Neutrophil (primary cell): ENCODE results near the gene IFITM1.
A peak's percentile ranks its signal among the peaks of the same experiment; 100 is the strongest.

Experiments used
- H3K27ac ChIP-seq: fragments of 200-600 bp; sonication (generic); 2 replicates; pipeline ENCODE4 v1.5.1; 2016; ENCODE audit warnings: mild to moderate bottlenecking, moderate library complexity
- H3K27me3 ChIP-seq: fragments of 200-600 bp; sonication (generic); 2 replicates; pipeline ENCODE4 v1.6.0; 2016; ENCODE audit warnings: mild to moderate bottlenecking
- H3K36me3 ChIP-seq: fragments of 200-600 bp; sonication (generic); 2 replicates; pipeline ENCODE4 v1.5.1; 2017
- H3K4me1 ChIP-seq, 2 experiments: fragments of 200-600 bp in 1 of 2; sonication (generic) in 1 of 2; 1 replicate in 1 of 2; 2 replicates in 1 of 2; pipeline versions ENCODE4 v1.5.1 to v1.6.1; 2013 to 2016; ENCODE audit warnings: low read depth in 1 of 2, low read length in 1 of 2, mild to moderate bottlenecking in 1 of 2, moderate library complexity in 1 of 2; ENCODE audit not compliant: control insufficient read depth in 1 of 2, insufficient read depth in 1 of 2
- H3K4me3 ChIP-seq, 2 experiments: fragments of 200-600 bp in 1 of 2; sonication (generic) in 1 of 2; 1 replicate in 1 of 2; 2 replicates in 1 of 2; pipeline ENCODE4 v1.5.1; 2013 to 2016; ENCODE audit warnings: low read depth in 1 of 2, low read length in 1 of 2, mild to moderate bottlenecking in 1 of 2, moderate library complexity in 1 of 2
- H3K9me3 ChIP-seq: fragments of 200-600 bp; sonication (generic); 2 replicates; pipeline ENCODE4 v1.5.1; 2016
- CTCF ChIP-seq: fragments of 200-600 bp; sonication (generic); IDR thresholded peaks from 2 replicates; pipeline ENCODE4 v1.5.1; 2016; ENCODE audit warnings: antibody characterized with exemption

Gene IFITM1

GRCh38 chr11:281486-282161 lies 32.2 kb upstream of the IFITM1 start:
- Histone ChIP-seq H3K27me3 (peaks cover 97% of the 10 kb centered on the region), H3K4me3 (peak overlapping the region; percentile 84)

GRCh38 chr11:282171-282570 lies 31.7 kb upstream of the IFITM1 start:
- no peak for TF ChIP-seq CTCF
- H3K36me3 ChIP-seq: peaks cover 53% of the 10 kb centered on the region
- peaks cover 97% of the 10 kb centered on the region for H3K27me3 ChIP-seq
- H3K9me3 ChIP-seq: no peaks in the 10 kb centered on the region
- peaks cover 54% of the 10 kb centered on the region in 2 experiments for H3K4me1 ChIP-seq
- H3K4me3 ChIP-seq: peak overlapping the region; percentile 84
- H3K27ac ChIP-seq: peak overlapping the region; percentile 86

More at GRCh38 chr11:281486-282161, 32.2 kb upstream of the IFITM1 start:
- no peak for TF ChIP-seq CTCF
- Histone ChIP-seq H3K9me3 (no peaks in the 10 kb centered on the region), H3K4me1 (peaks cover 54 to 56% of the 10 kb centered on the region in 2 experiments), H3K27ac (peak overlapping the region; percentile 86), H3K36me3 (peaks cover 53% of the 10 kb centered on the region)

GRCh38 chr11:282630-283360 lies 31.0 kb upstream of the IFITM1 start:
- H3K27me3 ChIP-seq: peaks cover 98% of the 10 kb centered on the region
- peak overlapping the region; percentile 84 for H3K4me3 ChIP-seq
- H3K4me1 ChIP-seq: peaks cover 53 to 54% of the 10 kb centered on the region in 2 experiments
- peaks cover 53% of the 10 kb centered on the region for H3K36me3 ChIP-seq
- no peaks in the 10 kb centered on the region for H3K9me3 ChIP-seq
- TF ChIP-seq CTCF: no peak
- no peak overlapping the region for H3K27ac ChIP-seq

GRCh38 chr11:283405-284104 lies 30.3 kb upstream of the IFITM1 start:
- Histone ChIP-seq H3K4me1 (peaks cover 49 to 52% of the 10 kb centered on the region in 2 experiments), H3K9me3 (no peaks in the 10 kb centered on the region), H3K4me3 (peak overlapping the region; percentile 7 to 17)

More at GRCh38 chr11:283405-284104, 30.3 kb upstream of the IFITM1 start:
- no peak for TF ChIP-seq CTCF
- peaks cover 98% of the 10 kb centered on the region for H3K27me3 ChIP-seq
- peaks cover 53% of the 10 kb centered on the region for H3K36me3 ChIP-seq
- peak overlapping the region; percentile 53 for H3K27ac ChIP-seq
